GM12878 (cell line): ENCODE measurements around the gene MYO15A. TPM values are rescaled to one million over a fixed set of nuclear protein-coding genes. Genes with fewer than 3 reads are reported as not detected.

Experiments
- ATAC-seq: fragments of 200-7000 bp; cut with Tn5 transposase; 3 replicates; pipeline ENCODE4 v1.9.1; 2020; ENCODE audit warnings: mild to moderate bottlenecking, moderate library complexity
- BruUV-seq: library from RNA; stranded (reverse); fragments of 400-500 nt; replicated peaks from 2 replicates; lab custom pipeline; 2021; lab: Mats Ljungman, UMichigan
- CTCF ChIA-PET: fragments of 300-600 bp; sonication (Branson Sonifier 250); formaldehyde crosslinking; extraction: SDS; loops from one replicate; lab custom pipeline; 2021; ENCODE audit warnings: inconsistent platforms; lab: Yijun Ruan, JAX
- POLR2A ChIA-PET: fragments of 350-600 bp; formaldehyde crosslinking; extraction: SDS; loops from one replicate; lab custom pipeline; 2021; ENCODE audit warnings: inconsistent platforms; lab: Charles Lee
- RAD21 ChIA-PET: fragments of 300-600 bp; sonication (Branson Sonifier 250); formaldehyde crosslinking; loops from one replicate; lab custom pipeline; 2023; ENCODE audit warnings: antibody characterized with exemption; ENCODE audit not compliant: unreplicated experiment; lab: Charles Lee
- SMC1A ChIA-PET: fragments of 300-600 bp; sonication (Branson Sonifier 250); formaldehyde crosslinking; loops from one replicate; lab custom pipeline; 2023; ENCODE audit not compliant: unreplicated experiment, uncharacterized antibody; lab: Charles Lee
- DNase-seq: peaks from one replicate; pipeline ENCODE4 v3.0.0-alpha.2; 2011; ENCODE audit warnings: low read depth, low spot score
- FAIRE-seq: peaks from 3 replicates; lab custom pipeline; 2011; peaks lifted over from hg19 to GRCh38; lab: Jason Lieb, UNC
- H2AFZ ChIP-seq: 2 replicates; pipeline ENCODE4 v1.6.0; 2011; ENCODE audit warnings: low read depth, low read length, control low read depth; ENCODE audit not compliant: control insufficient read depth
- H3K27ac ChIP-seq: 2 replicates; pipeline ENCODE4 v1.5.1; 2011; ENCODE audit warnings: control low read depth; ENCODE audit not compliant: control insufficient read depth, insufficient read depth
- H3K27me3 ChIP-seq, 2 experiments: replicated peaks in 1 of 2; 2 replicates each; pipeline versions ENCODE4 v1.6.0 to v1.6.1; 2011; ENCODE audit warnings: low read length in 1 of 2; ENCODE audit not compliant: control insufficient read depth in 2 of 2, insufficient read depth in 2 of 2
- H3K36me3 ChIP-seq, 2 experiments: 2 replicates each; pipeline ENCODE4 v1.5.1; 2011; ENCODE audit warnings: low read length in 1 of 2; ENCODE audit not compliant: control insufficient read depth in 2 of 2, insufficient read depth in 2 of 2
- H3K4me1 ChIP-seq: 2 replicates; pipeline ENCODE4 v1.6.1; 2011; ENCODE audit warnings: mild to moderate bottlenecking, low read length, moderate library complexity, mixed read lengths; ENCODE audit not compliant: control insufficient read depth, insufficient read depth
- H3K4me2 ChIP-seq: 2 replicates; pipeline ENCODE4 v1.6.0; 2011; ENCODE audit warnings: control low read depth; ENCODE audit not compliant: control insufficient read depth, insufficient read depth
- H3K4me3 ChIP-seq: fragments of 200-600 bp; sonication (generic); 2 replicates; pipeline ENCODE4 v1.5.1; 2016
- H3K79me2 ChIP-seq: 2 replicates; pipeline ENCODE4 v1.6.0; 2011; ENCODE audit warnings: low read length; ENCODE audit not compliant: control insufficient read depth, insufficient read depth
- H3K9ac ChIP-seq: 2 replicates; pipeline ENCODE4 v1.8.0; 2011; ENCODE audit warnings: low read length, control low read depth, mixed read lengths; ENCODE audit not compliant: control insufficient read depth, insufficient read depth
- H3K9me3 ChIP-seq: replicated peaks from 3 replicates; pipeline ENCODE4 v1.5.1; 2011; ENCODE audit warnings: mild to moderate bottlenecking, low read length; ENCODE audit not compliant: control insufficient read depth, insufficient read depth
- H4K20me1 ChIP-seq: 2 replicates; pipeline ENCODE4 v1.6.0; 2011; ENCODE audit not compliant: control insufficient read depth, insufficient read depth
- CBX5 ChIP-seq: sonication (generic); IDR thresholded peaks from 2 replicates; pipeline ENCODE4 v1.6.1; 2016; ENCODE audit warnings: low read depth, moderate library complexity, mild to moderate bottlenecking, inconsistent platforms
- CREM ChIP-seq: IDR thresholded peaks from 2 replicates; pipeline ENCODE4 v1.6.1; 2014; ENCODE audit warnings: antibody characterized with exemption, low read depth
- ESRRA ChIP-seq: IDR thresholded peaks from 2 replicates; pipeline ENCODE4 v1.6.1; 2012; ENCODE audit warnings: mild to moderate bottlenecking, low read length, improper control_type of control experiment
- FOXM1 ChIP-seq: IDR thresholded peaks from 2 replicates; pipeline ENCODE4 v1.6.1; 2012; ENCODE audit warnings: low read depth, mild to moderate bottlenecking, inconsistent platforms, low read length, moderate library complexity
- MTA2 ChIP-seq: fragments of 450-650 bp; IDR thresholded peaks from 2 replicates; pipeline ENCODE4 v1.6.1; 2016; ENCODE audit warnings: low read depth, mild to moderate bottlenecking, moderate library complexity
- RELA ChIP-seq: fragments of 450-650 bp; IDR thresholded peaks from 2 replicates; pipeline ENCODE4 v1.8.0; 2014; ENCODE audit warnings: borderline replicate concordance; ENCODE audit not compliant: partially characterized antibody
- SMARCA5 ChIP-seq: fragments of 450-650 bp; IDR thresholded peaks from 2 replicates; pipeline ENCODE4 v1.6.1; 2017; ENCODE audit warnings: mild to moderate bottlenecking
- SREBF1 ChIP-seq: IDR thresholded peaks from 2 replicates; pipeline ENCODE4 v1.6.1; 2012; ENCODE audit warnings: mild to moderate bottlenecking, low read length
- YBX1 ChIP-seq: fragments of 450-650 bp; IDR thresholded peaks from 2 replicates; pipeline ENCODE4 v1.6.1; 2016; ENCODE audit warnings: antibody characterized with exemption
- ZBTB11 ChIP-seq: fragments of 450-650 bp; formaldehyde crosslinking; IDR thresholded peaks from 2 replicates; pipeline ENCODE4 v1.5.0; 2022; ENCODE audit warnings: mild to moderate bottlenecking, missing genetic modification characterization
- ZNF24 ChIP-seq: fragments of 450-650 bp; IDR thresholded peaks from 2 replicates; pipeline ENCODE4 v1.6.1; 2017; ENCODE audit warnings: antibody characterized with exemption, mild to moderate bottlenecking
- ZNF274 ChIP-seq: IDR thresholded peaks from one replicate; pipeline ENCODE4 v1.8.0; 2011; ENCODE audit not compliant: insufficient read length, insufficient read depth
- WGBS: methylation state at CpG from one replicate; pipeline ENCODE4 v1.1.6; 2016; ENCODE audit warnings: low lambda C conversion rate; ENCODE audit not compliant: insufficient replicate concordance, insufficient coverage; ENCODE audit errors: missing lambda C conversion rate; 5-methylcytosine and 5-hydroxymethylcytosine counted together
- in situ Hi-C: fragments of 300-500 bp; cut with MboI; formaldehyde crosslinking; loops from 9 replicates; pipeline ENCODE4 v1.14.3; 2018; ENCODE audit warnings: mixed read lengths
- intact Hi-C: fragments of 100-400 bp; cut with micrococcal nuclease; formaldehyde crosslinking; loops from one replicate; pipeline ENCODE4 v1.14.2; 2022; ENCODE audit not compliant: unreplicated experiment
- polyA plus RNA-seq, 11 experiments: library from polyadenylated mRNA; depleted of rRNA in 4 of 11; unstranded in 6 of 11; stranded (reverse) in 5 of 11; fragments of >200 nt; fragmentation: Nextera tagmentation in 4 of 11; fragmentation: Illumina TruSeq in 1 of 11; extraction: Ambion mirVana in 4 of 11; extraction: Trizol in 1 of 11; gene quantifications; 1 replicate in 1 of 11; 2 replicates in 10 of 11; pipeline versions ENCODE4 v1.2.1 to v1.2.3, GENCODE V29; 2011 to 2016; ENCODE audit warnings: inconsistent platforms in 2 of 11, missing spikeins in 2 of 11, low read depth in 1 of 11
- total RNA-seq, 4 experiments: library from RNA; depleted of rRNA in 3 of 4; stranded (reverse); fragments of >200 nt in 3 of 4; fragmentation: Illumina TruSeq in 1 of 4; extraction: Trizol in 1 of 4; gene quantifications; 2 replicates each; pipeline versions ENCODE4 v1.2.1 to v1.2.3, GENCODE V29; 2013 to 2021

MYO15A gene
- total and polyA plus RNA-seq, 10 of the 15 experiments (the other 5 are each of a cell fraction or from before 2014, with no cell fraction given) = 0.03 to 0.77 (median 0.21) TPM; not detected in 4

- Histone ChIP-seq H3K36me3 (no peaks in the 10 kb centered on the region), H3K4me1 (no peaks in the 10 kb centered on the region), H3K4me2 (no peak overlapping the region), H3K9me3 (peaks cover 1% of the 10 kb centered on the region; the same call in 1 of the 3 replicates), H3K27ac (no peak overlapping the region), H4K20me1 (no peaks in the 10 kb centered on the region), H3K27me3 (no peaks in the 10 kb centered on the region; a peak in 1 of 4 replicates), H3K4me3 (no peak overlapping the region), H2AFZ (no peak overlapping the region), H3K9ac (no peak overlapping the region), H3K79me2 (no peaks in the 10 kb centered on the region)
- no peak for DNase-seq
- CTCF ChIA-PET = no interaction called here
- BruUV-seq = no TSS peak
- in situ Hi-C loops = no loop called here
- TF ChIP-seq CBX5 (no peak), ZNF274 (no peak), SREBF1 (no peak), FOXM1 (no peak), YBX1 (no peak)
- POLR2A ChIA-PET = interaction anchor here (0.5 kb wide), 1 partner anchor 149 kb away, joined by 3 read pairs; no protein-coding TSS in a partner anchor
- SMC1A ChIA-PET = no interaction called here
- ATAC-seq = no peak
- no peak for FAIRE-seq
- intact Hi-C loops = no loop called here
- RAD21 ChIA-PET = no interaction called here
- WGBS = 67% methylated on average over 1 of the region's 1 CpG
Observed at GRCh38 chr17:18117533-18117932, 9.0 kb downstream of the MYO15A start.

- H2AFZ ChIP-seq = no peak overlapping the region
- H4K20me1 ChIP-seq = no peaks in the 10 kb centered on the region
- CTCF ChIA-PET = no interaction called here
- no peak overlapping the region for H3K4me3 ChIP-seq
- DNase-seq (no peak), ATAC-seq (no peak), FAIRE-seq (no peak)
- POLR2A ChIA-PET = no interaction called here
- no TSS peak for BruUV-seq
- H3K79me2 ChIP-seq = no peaks in the 10 kb centered on the region
- no peaks in the 10 kb centered on the region; a peak in 1 of 4 replicates for H3K27me3 ChIP-seq
- no peak overlapping the region for H3K27ac ChIP-seq
- H3K9me3 ChIP-seq = peaks cover 1% of the 10 kb centered on the region; the same call in 1 of the 3 replicates
- H3K36me3 ChIP-seq = no peaks in the 10 kb centered on the region
- RAD21 ChIA-PET = no interaction called here
- no peaks in the 10 kb centered on the region for H3K4me1 ChIP-seq
- 71% methylated on average over 33 of the region's 33 CpGs for WGBS
- intact Hi-C loops = no loop called here
- no peak overlapping the region for H3K9ac ChIP-seq
- H3K4me2 ChIP-seq = no peak overlapping the region
- in situ Hi-C loops = no loop called here
- SMC1A ChIA-PET = no interaction called here
- TF ChIP-seq SMARCA5 (no peak), ZNF24 (no peak), ZBTB11 (no peak), RELA (no peak), MTA2 (no peak), ESRRA (no peak), CREM (no peak)
Observed at GRCh38 chr17:18117982-18118975, 9.7 kb downstream of the MYO15A start.
